Measurements from ENCODE around the gene SCML1. TPM values are rescaled to one million over a fixed set of nuclear protein-coding genes. Genes with fewer than 3 reads are reported as not detected.

The SCML1 gene
- total RNA-seq, result 10 to 100 TPM in 1 of 2 donors, 1 to 10 TPM in 1; 9.3 to 13.0 TPM

GRCh38 chrX:17736856-17737709 is at the start of gene SCML1:
Gene SCML1, plus strand, starts transcription at chrX:17737493. Its CDS starts 6,694 bp downstream, at chrX:17744187.

Other genes with a start within 250 kb of the SCML1 start
- not detected for gene RAI2, start 123.8 kb downstream of the SCML1 start, total RNA-seq

Measured in melanocyte of skin (primary cell).